ENCODE measurements around the gene MIB2. TPM values are rescaled to one million over a fixed set of nuclear protein-coding genes. Genes with fewer than 3 reads are reported as not detected.

MIB2 gene
- total and polyA plus RNA-seq, 2 of the 4 experiments (the other 2 are of a cell fraction) = 17.2 to 47.8 TPM

DNA sequence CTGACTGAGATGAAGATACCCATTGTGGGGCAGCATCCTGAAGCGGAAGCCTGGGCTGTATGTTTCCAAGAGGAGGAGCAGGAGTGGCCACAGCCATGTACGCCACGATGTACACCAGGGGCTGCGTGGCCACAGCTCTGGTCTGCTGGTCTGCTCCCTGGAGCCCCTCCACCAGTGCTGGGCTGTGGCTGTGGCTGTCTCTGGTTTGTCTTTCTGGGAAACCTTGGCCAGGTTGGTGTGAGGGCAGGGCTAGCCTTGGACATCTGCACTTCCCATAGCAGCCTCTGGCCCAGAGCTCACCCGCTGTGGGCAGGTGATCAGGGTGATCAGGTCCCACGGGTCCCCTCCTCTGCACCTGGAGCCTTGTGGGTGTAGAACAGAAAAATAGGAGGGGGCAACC, 2.6 kb downstream of the MIB2 start:
- Histone ChIP-seq H2BK5ac (ENCODE audit: low read depth, low read length, poor library complexity, severe bottlenecking) (no peak overlapping the region), H3K36me3 (ENCODE audit: control insufficient read depth, insufficient read depth, low read length) (peaks cover 10% of the 10 kb centered on the region; the same call in 1 of the 2 replicates), H3K4me1 (ENCODE audit: control insufficient read depth, insufficient read depth, low read length) (peaks cover 9% of the 10 kb centered on the region), H2BK15ac (ENCODE audit: low read depth, low read length) (no peak overlapping the region), H3K4ac (ENCODE audit: low read depth, low read length) (no peak overlapping the region), H3K18ac (ENCODE audit: low read depth, low read length) (no peak overlapping the region), H3K14ac (replicated peaks; ENCODE audit: low read depth, low read length) (no peak overlapping the region), H3K79me1 (ENCODE audit: low read depth in 1 of 2, low read length in 2 of 2) (peaks cover 16 to 69% of the 10 kb centered on the region in 2 experiments; a peak in 3 of 4 replicates), H4K20me1 (ENCODE audit: insufficient read depth, low read length) (peaks cover 49% of the 10 kb centered on the region), H2BK120ac (ENCODE audit: low read depth, low read length) (no peak overlapping the region), H4K5ac (ENCODE audit: low read depth, low read length) (no peak overlapping the region), H3K9ac (ENCODE audit: low read depth, low read length) (no peak overlapping the region), H3K4me2 (ENCODE audit: low read depth, low read length) (no peak overlapping the region), H4K91ac (ENCODE audit: insufficient read depth, low read depth, low read length) (no peak overlapping the region), H4K8ac (ENCODE audit: low read depth in 2 of 2, low read length in 2 of 2) (no peak overlapping the region), H2AK9ac (replicated peaks; ENCODE audit: low read depth, low read length, poor library complexity) (no peak overlapping the region), H2AFZ (replicated peaks; ENCODE audit: low read length, poor library complexity) (no peak overlapping the region), H3K56ac (ENCODE audit: extremely low read depth, insufficient read depth, low read length) (no peak overlapping the region), H2AK5ac (ENCODE audit: low read depth, low read length) (no peak overlapping the region), H3K23ac (ENCODE audit: low read depth, low read length) (no peak overlapping the region), H3K9me1 (ENCODE audit: insufficient read depth, low read length) (peaks cover 11% of the 10 kb centered on the region; the same call in 1 of the 2 replicates), H3K9me3 (ENCODE audit: control insufficient read depth, insufficient read depth, low read length) (no peaks in the 10 kb centered on the region), H3K27ac (ENCODE audit: insufficient read depth, low read length) (no peak overlapping the region), H3K27me3 (ENCODE audit: control insufficient read depth, insufficient read depth, low read length) (no peaks in the 10 kb centered on the region), H3K4me3 (ENCODE audit: insufficient read depth, low read depth, low read length) (no peak overlapping the region), H2BK20ac (ENCODE audit: low read depth, low read length) (no peak overlapping the region)
- DNase-seq (no peak), ATAC-seq (ENCODE audit: low read depth) (no peak)
- in situ Hi-C loops (cut with MboI; ENCODE audit: low sequenced_read_pairs) = no loop called here
- intact Hi-C loops (cut with micrococcal nuclease) = no loop called here
- CTCF ChIA-PET = no interaction called here
- 100% methylated on average over 1 of the region's 6 CpGs; no CpG with 5 or more reads in 1 of the 2 experiments for WGBS, 2 experiments (ENCODE audit: extremely low coverage in 2 of 2, insufficient read length in 1 of 2)
- TF ChIP-seq, protein P1, sequence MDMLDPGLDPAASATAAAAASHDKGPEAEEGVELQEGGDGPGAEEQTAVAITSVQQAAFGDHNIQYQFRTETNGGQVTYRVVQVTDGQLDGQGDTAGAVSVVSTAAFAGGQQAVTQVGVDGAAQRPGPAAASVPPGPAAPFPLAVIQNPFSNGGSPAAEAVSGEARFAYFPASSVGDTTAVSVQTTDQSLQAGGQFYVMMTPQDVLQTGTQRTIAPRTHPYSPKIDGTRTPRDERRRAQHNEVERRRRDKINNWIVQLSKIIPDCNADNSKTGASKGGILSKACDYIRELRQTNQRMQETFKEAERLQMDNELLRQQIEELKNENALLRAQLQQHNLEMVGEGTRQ (IDR thresholded peaks at IDR 0.05; ENCODE audit: low read depth, low read length) = no peak
- TF ChIP-seq FOS (IDR thresholded peaks at IDR 0.05; ENCODE audit: low read depth, low read length) = no peak
- no TSS peak for BruUV-seq (replicated peaks)
- POLR2A ChIA-PET (ENCODE audit: unreplicated experiment) = no interaction called here
- dilution Hi-C loops (cut with HindIII; ENCODE audit: low sequenced_read_pairs, unreplicated experiment) = no loop called here
